SU-DHL-6 (cell line): ENCODE results near the gene DCTN2.

Source experiments
- H2AFZ ChIP-seq: fragments of 200-600 bp; sonication (generic); 2 replicates; pipeline ENCODE4 v1.6.1; 2014; ENCODE audit warnings: low read depth, mild to moderate bottlenecking, moderate library complexity, mixed read lengths, antibody characterized with exemption, low read length; ENCODE audit not compliant: severe bottlenecking
- H3F3A ChIP-seq: fragments of 200-600 bp; shearing (Covaris generic); 2 replicates; pipeline ENCODE4 v1.6.0; 2016; ENCODE audit warnings: antibody characterized with exemption, mild to moderate bottlenecking; ENCODE audit not compliant: insufficient read depth
- H3K27ac ChIP-seq: fragments of 200-600 bp; sonication (generic); 2 replicates; pipeline ENCODE4 v1.5.1; 2016; ENCODE audit warnings: low read depth, mild to moderate bottlenecking, low read length, moderate library complexity, mixed read lengths
- H3K27me3 ChIP-seq: fragments of 200-600 bp; sonication (generic), shearing (Covaris generic); 2 replicates; pipeline ENCODE4 v1.6.0; 2014; ENCODE audit warnings: mild to moderate bottlenecking, low read length
- H3K36me3 ChIP-seq: fragments of 200-600 bp; sonication (generic); 2 replicates; pipeline ENCODE4 v1.6.1; 2014; ENCODE audit warnings: mild to moderate bottlenecking, low read length, mixed read lengths
- H3K4me2 ChIP-seq: fragments of 300-600, 200-600 bp; shearing (Covaris generic), sonication (generic); 2 replicates; pipeline ENCODE4 v1.6.0; 2014; ENCODE audit warnings: low read length, low read depth, mild to moderate bottlenecking; ENCODE audit not compliant: poor library complexity, severe bottlenecking
- H3K4me3 ChIP-seq: fragments of 200-600 bp; sonication (generic); 2 replicates; pipeline ENCODE4 v1.5.1; 2014; ENCODE audit warnings: antibody characterized with exemption, low read length, mild to moderate bottlenecking, mixed read lengths; ENCODE audit not compliant: insufficient read depth, poor library complexity, severe bottlenecking
- H3K79me2 ChIP-seq: fragments of 200-600 bp; sonication (generic); 2 replicates; pipeline ENCODE4 v1.6.1; 2014; ENCODE audit warnings: mild to moderate bottlenecking, low read length, moderate library complexity; ENCODE audit not compliant: insufficient read depth
- H3K9ac ChIP-seq: fragments of 200-600 bp; sonication (generic); 2 replicates; pipeline ENCODE4 v1.7.0; 2014; ENCODE audit warnings: mild to moderate bottlenecking, low read length
- H3K9me2 ChIP-seq: fragments of 200-600 bp; sonication (generic); replicated peaks from 2 replicates; pipeline ENCODE4 v1.6.1; 2014; ENCODE audit warnings: low read length; ENCODE audit not compliant: insufficient read depth
- H3K9me3 ChIP-seq: fragments of 200-600 bp; sonication (generic); 2 replicates; pipeline ENCODE4 v1.6.1; 2014; ENCODE audit warnings: low read length, mixed read lengths; ENCODE audit not compliant: insufficient read depth
- H4K20me1 ChIP-seq: fragments of 200-600 bp; sonication (generic); 2 replicates; pipeline ENCODE4 v1.6.1; 2014; ENCODE audit warnings: low read depth, mild to moderate bottlenecking, antibody characterized with exemption, low read length, moderate library complexity, mixed read lengths
- CTCF ChIP-seq: fragments of 200-600 bp; sonication (generic); IDR thresholded peaks from one replicate; pipeline ENCODE4 v1.5.1; 2017; ENCODE audit warnings: antibody characterized with exemption, mild to moderate bottlenecking, low read length, moderate library complexity; ENCODE audit not compliant: insufficient read depth, poor library complexity, severe bottlenecking
- EZH2phosphoT487 ChIP-seq: fragments of 200-600 bp; sonication (generic), shearing (Covaris generic); conservative IDR thresholded peaks from 2 replicates; pipeline ENCODE4 v1.6.1; 2018; ENCODE audit warnings: mild to moderate bottlenecking, antibody characterized with exemption, low read length, moderate library complexity, mixed read lengths

The DCTN2 gene

GRCh38 chr12:57576613-57577160, 29.7 kb upstream of the DCTN2 start:
- no peaks in the 10 kb centered on the region for H3K9me2 ChIP-seq
- TF ChIP-seq CTCF (no peak), EZH2phosphoT487 (no peak)
- H3K79me2 ChIP-seq: no peaks in the 10 kb centered on the region
- H4K20me1 ChIP-seq: no peaks in the 10 kb centered on the region
- H3K27ac ChIP-seq: no peak overlapping the region
- H3F3A ChIP-seq: no peaks in the 10 kb centered on the region
- H3K4me2 ChIP-seq: no peak overlapping the region
- H3K27me3 ChIP-seq: no peaks in the 10 kb centered on the region
- H3K9ac ChIP-seq: no peak overlapping the region
- H3K9me3 ChIP-seq: no peaks in the 10 kb centered on the region
- no peak overlapping the region for H2AFZ ChIP-seq
- H3K4me3 ChIP-seq: no peak overlapping the region
- no peaks in the 10 kb centered on the region for H3K36me3 ChIP-seq

- Histone ChIP-seq H3K4me2 (no peak overlapping the region), H3F3A (no peaks in the 10 kb centered on the region), H3K4me3 (no peak overlapping the region), H4K20me1 (no peaks in the 10 kb centered on the region), H2AFZ (no peak overlapping the region), H3K9me3 (no peaks in the 10 kb centered on the region), H3K27ac (no peak overlapping the region), H3K27me3 (no peaks in the 10 kb centered on the region), H3K36me3 (no peaks in the 10 kb centered on the region), H3K9ac (no peak overlapping the region), H3K79me2 (no peaks in the 10 kb centered on the region), H3K9me2 (no peaks in the 10 kb centered on the region)
- TF ChIP-seq CTCF (no peak), EZH2phosphoT487 (no peak)
Observed at GRCh38 chr12:57575771-57576612, 29.0 kb upstream of the DCTN2 start.

- H3K4me2 ChIP-seq: no peak overlapping the region
- no peaks in the 10 kb centered on the region for H4K20me1 ChIP-seq
- no peak overlapping the region for H3K4me3 ChIP-seq
- H3K36me3 ChIP-seq: no peaks in the 10 kb centered on the region
- no peaks in the 10 kb centered on the region for H3K27me3 ChIP-seq
- H3F3A ChIP-seq: no peaks in the 10 kb centered on the region
- H3K9ac ChIP-seq: no peak overlapping the region
- H3K9me2 ChIP-seq: no peaks in the 10 kb centered on the region
- no peaks in the 10 kb centered on the region for H3K9me3 ChIP-seq
- no peak overlapping the region for H2AFZ ChIP-seq
- no peak overlapping the region for H3K27ac ChIP-seq
- no peaks in the 10 kb centered on the region for H3K79me2 ChIP-seq
- no peak for TF ChIP-seq EZH2phosphoT487
- no peak for TF ChIP-seq CTCF
Observed at GRCh38 chr12:57574795-57575194, 27.8 kb upstream of the DCTN2 start.
